SK-N-SH (cell line): Measurements from ENCODE around the gene DSCAM. TPM values are rescaled to one million over a fixed set of nuclear protein-coding genes. Genes with fewer than 3 reads are reported as not detected.
"Not testable (repeated sequence)": the region's sequence is repeated elsewhere in the genome, so short reads cannot be mapped to it uniquely, and the experiment has no call there.

Experiments
- CTCF ChIA-PET: fragments of 300-600, 350-600 bp; formaldehyde crosslinking; extraction: SDS; loops from one replicate; lab custom pipeline; 2021; lab: Yijun Ruan, JAX
- POLR2A ChIA-PET: fragments of 350-600 bp; sonication (Branson Sonifier 250); formaldehyde crosslinking; extraction: SDS; loops from one replicate; lab custom pipeline; 2020; ENCODE audit warnings: antibody characterized with exemption, inconsistent platforms; lab: Yijun Ruan, JAX
- DNase-seq: peaks from one replicate; pipeline ENCODE4 v3.0.0; 2012
- H2AFZ ChIP-seq: fragments of 200-600 bp; sonication (generic); 2 replicates; pipeline ENCODE4 v1.8.1; 2016; ENCODE audit warnings: antibody characterized with exemption, mild to moderate bottlenecking, low read depth
- H3F3A ChIP-seq: fragments of 200-600 bp; sonication (generic); replicated peaks from 2 replicates; pipeline ENCODE3; 2016; ENCODE audit warnings: antibody characterized with exemption, mild to moderate bottlenecking; ENCODE audit not compliant: insufficient read depth
- H3K27ac ChIP-seq, 2 experiments: fragments of 200-500 bp in 1 of 2; fragments of 200-600 bp in 1 of 2; sonication (Bioruptor generic) in 1 of 2; sonication (generic), shearing (Covaris generic) in 1 of 2; 2 replicates each; pipeline versions ENCODE4 v1.5.1 to v1.6.1; 2014 to 2016; ENCODE audit warnings: low read depth in 2 of 2, inconsistent platforms in 1 of 2, low read length in 1 of 2, mild to moderate bottlenecking in 1 of 2, mixed read lengths in 1 of 2
- H3K27me3 ChIP-seq: fragments of 200-600 bp; sonication (generic), shearing (Covaris generic); 2 replicates; pipeline ENCODE4 v1.6.1; 2016; ENCODE audit warnings: mixed run types; ENCODE audit not compliant: insufficient read depth
- H3K36me3 ChIP-seq, 2 experiments: fragments of 200-500 bp in 1 of 2; fragments of 200-600 bp in 1 of 2; sonication (Bioruptor generic) in 1 of 2; sonication (generic) in 1 of 2; replicated peaks in 1 of 2; 2 replicates each; pipeline versions ENCODE3 to v1.5.1; 2014 to 2016; ENCODE audit warnings: low read length in 1 of 2, mild to moderate bottlenecking in 1 of 2; ENCODE audit not compliant: insufficient read depth in 2 of 2, control insufficient read depth in 1 of 2
- H3K4me1 ChIP-seq, 2 experiments: fragments of 200-500 bp in 1 of 2; fragments of 200-600 bp in 1 of 2; sonication (Bioruptor generic) in 1 of 2; sonication (generic), shearing (Covaris generic) in 1 of 2; 2 replicates each; pipeline versions ENCODE4 v1.5.1 to v1.6.1; 2014 to 2016; ENCODE audit warnings: low read depth in 1 of 2, low read length in 1 of 2, mixed run types in 1 of 2; ENCODE audit not compliant: insufficient read depth in 2 of 2, control insufficient read depth in 1 of 2
- H3K4me2 ChIP-seq: fragments of 200-600 bp; sonication (generic), shearing (Covaris generic); 2 replicates; pipeline ENCODE4 v1.6.1; 2017; ENCODE audit warnings: mixed run types
- H3K4me3 ChIP-seq, 2 experiments: fragments of 200-500 bp in 1 of 2; fragments of 200-600 bp in 1 of 2; sonication (Bioruptor generic) in 1 of 2; sonication (generic), shearing (Covaris generic) in 1 of 2; 2 replicates each; pipeline versions ENCODE4 v1.5.1 to v1.8.1; 2014 to 2016; ENCODE audit warnings: low read depth in 2 of 2, inconsistent platforms in 1 of 2, low read length in 1 of 2, mild to moderate bottlenecking in 1 of 2, mixed read lengths in 1 of 2, moderate library complexity in 1 of 2
- H3K79me2 ChIP-seq: fragments of 200-600 bp; sonication (generic); 2 replicates; pipeline ENCODE4 v1.8.1; 2017; ENCODE audit warnings: mild to moderate bottlenecking; ENCODE audit not compliant: insufficient read depth
- H3K9ac ChIP-seq: fragments of 200-600 bp; sonication (generic); 2 replicates; pipeline ENCODE4 v1.6.1; 2017; ENCODE audit warnings: mixed run types
- H3K9me2 ChIP-seq: fragments of 200-600 bp; sonication (generic); 2 replicates; pipeline ENCODE4 v1.6.1; 2017; ENCODE audit warnings: mixed run types
- H3K9me3 ChIP-seq: fragments of 200-600 bp; sonication (generic); 2 replicates; pipeline ENCODE4 v1.6.1; 2017; ENCODE audit warnings: mixed run types, mild to moderate bottlenecking, moderate library complexity
- H4K20me1 ChIP-seq: fragments of 200-600 bp; sonication (generic); 2 replicates; pipeline ENCODE4 v1.6.1; 2017; ENCODE audit warnings: mild to moderate bottlenecking, mixed run types; ENCODE audit not compliant: insufficient read depth
- ELF1 ChIP-seq: IDR thresholded peaks from 2 replicates; pipeline ENCODE4 v1.4.0; 2012
- EP300 ChIP-seq, 2 experiments: IDR thresholded peaks; 2 replicates each; pipeline versions ENCODE4 v1.4.0 to v1.6.1; 2012; ENCODE audit warnings: borderline replicate concordance in 1 of 2, low read depth in 1 of 2, low read length in 1 of 2
- EZH2phosphoT487 ChIP-seq: fragments of 200-600 bp; sonication (generic); IDR thresholded peaks from 2 replicates; pipeline ENCODE4 v1.6.1; 2017; ENCODE audit warnings: low read depth, mixed run types, mild to moderate bottlenecking, antibody characterized with exemption, moderate library complexity, borderline replicate concordance
- FOSL2 ChIP-seq: IDR thresholded peaks from 2 replicates; pipeline ENCODE4 v1.4.0; 2012; ENCODE audit warnings: low read depth, mild to moderate bottlenecking, moderate library complexity, borderline replicate concordance
- FOXJ3 ChIP-seq: sonication (generic); formaldehyde crosslinking; IDR thresholded peaks from 2 replicates; pipeline ENCODE4 v1.5.1; 2020; ENCODE audit warnings: mild to moderate bottlenecking, missing genetic modification reagents
- FOXM1 ChIP-seq: IDR thresholded peaks from 2 replicates; pipeline ENCODE4 v1.4.0; 2012; ENCODE audit warnings: low read depth, mild to moderate bottlenecking
- GABPA ChIP-seq: IDR thresholded peaks from 2 replicates; pipeline ENCODE4 v1.4.0; 2012; ENCODE audit warnings: low read depth, mild to moderate bottlenecking
- JUND ChIP-seq: IDR thresholded peaks from 2 replicates; pipeline ENCODE4 v1.4.0; 2012
- MEF2A ChIP-seq: IDR thresholded peaks from 2 replicates; pipeline ENCODE4 v1.4.0; 2012; ENCODE audit warnings: low read depth, borderline replicate concordance
- MXI1 ChIP-seq: IDR thresholded peaks from 2 replicates; pipeline ENCODE4 v1.6.1; 2012; ENCODE audit warnings: mild to moderate bottlenecking, low read depth, low read length, improper control_type of control experiment
- NFIC ChIP-seq: IDR thresholded peaks from 2 replicates; pipeline ENCODE4 v1.4.0; 2012; ENCODE audit warnings: borderline replicate concordance
- RAD21 ChIP-seq: IDR thresholded peaks from 2 replicates; pipeline ENCODE4 v1.6.1; 2012; ENCODE audit warnings: mild to moderate bottlenecking, low read length
- RFX5 ChIP-seq: IDR thresholded peaks from 2 replicates; pipeline ENCODE4 v1.6.1; 2012; ENCODE audit warnings: mild to moderate bottlenecking, improper control_type of control experiment, low read length
- RXRA ChIP-seq: IDR thresholded peaks from 2 replicates; pipeline ENCODE4 v1.4.0; 2012; ENCODE audit warnings: low read depth, mild to moderate bottlenecking, borderline replicate concordance
- SMC3 ChIP-seq: IDR thresholded peaks from 2 replicates; pipeline ENCODE4 v1.6.1; 2012; ENCODE audit warnings: low read depth, low read length, improper control_type of control experiment
- TCF12 ChIP-seq: IDR thresholded peaks from 2 replicates; pipeline ENCODE4 v1.4.0; 2012
- WGBS: methylation state at CpG from one replicate; pipeline ENCODE4 v1.1.6; 2017; ENCODE audit warnings: low lambda C conversion rate; 5-methylcytosine and 5-hydroxymethylcytosine counted together
- polyA plus RNA-seq, 3 experiments: library from polyadenylated mRNA; depleted of rRNA; stranded (reverse); fragments of >200 nt; gene quantifications; 2 replicates each; pipeline ENCODE4 v1.2.3, GENCODE V29; 2012
- TF ChIP-seq, protein P1 (sequence below): fragments of 200-600 bp; sonication (generic); IDR thresholded peaks from 2 replicates; pipeline ENCODE4 v1.6.1; 2017; ENCODE audit warnings: antibody characterized with exemption, mild to moderate bottlenecking, moderate library complexity
- TF ChIP-seq, protein P2 (sequence below): IDR thresholded peaks from 2 replicates; pipeline ENCODE4 v1.4.0; 2012; ENCODE audit warnings: low read depth, borderline replicate concordance
- TF ChIP-seq, protein P3 (sequence below): IDR thresholded peaks from 2 replicates; pipeline ENCODE4 v1.4.0; 2012; ENCODE audit warnings: low read depth

Gene DSCAM
- polyA plus RNA-seq, 1 of the 3 experiments (the other 2 are of a cell fraction): not detected

DNA sequence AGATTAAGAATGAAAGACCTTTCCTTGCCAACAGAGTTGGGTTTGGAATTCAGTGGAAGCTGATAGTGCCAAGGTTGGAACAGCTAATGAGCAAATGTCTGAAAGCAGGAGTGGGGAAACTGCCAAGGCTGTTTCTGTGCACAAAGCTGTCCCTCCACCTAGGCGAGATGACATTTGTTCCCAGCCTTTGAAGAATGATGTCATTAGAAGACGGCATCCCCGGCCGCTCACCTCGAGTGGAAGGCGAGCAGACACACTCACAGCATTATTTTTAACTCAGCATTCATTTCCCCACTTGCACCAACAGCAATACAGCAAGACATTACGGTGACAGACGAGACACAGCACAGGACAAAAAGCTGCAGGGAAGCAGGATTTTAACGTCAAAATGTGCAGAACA is 515.8 kb downstream of the DSCAM start:
- ChIA-PET CTCF (interaction anchor here (2.4 kb wide), 1 partner anchor 55 kb away, joined by 8 read pairs; no protein-coding TSS in a partner anchor), POLR2A (no interaction called here)
- no peak for TF ChIP-seq TCF12
- TF ChIP-seq EZH2phosphoT487: no peak
- no peak for TF ChIP-seq RFX5
- TF ChIP-seq RAD21: no peak
- no peak for TF ChIP-seq MXI1
- no peak for TF ChIP-seq JUND
- TF ChIP-seq, protein P1, sequence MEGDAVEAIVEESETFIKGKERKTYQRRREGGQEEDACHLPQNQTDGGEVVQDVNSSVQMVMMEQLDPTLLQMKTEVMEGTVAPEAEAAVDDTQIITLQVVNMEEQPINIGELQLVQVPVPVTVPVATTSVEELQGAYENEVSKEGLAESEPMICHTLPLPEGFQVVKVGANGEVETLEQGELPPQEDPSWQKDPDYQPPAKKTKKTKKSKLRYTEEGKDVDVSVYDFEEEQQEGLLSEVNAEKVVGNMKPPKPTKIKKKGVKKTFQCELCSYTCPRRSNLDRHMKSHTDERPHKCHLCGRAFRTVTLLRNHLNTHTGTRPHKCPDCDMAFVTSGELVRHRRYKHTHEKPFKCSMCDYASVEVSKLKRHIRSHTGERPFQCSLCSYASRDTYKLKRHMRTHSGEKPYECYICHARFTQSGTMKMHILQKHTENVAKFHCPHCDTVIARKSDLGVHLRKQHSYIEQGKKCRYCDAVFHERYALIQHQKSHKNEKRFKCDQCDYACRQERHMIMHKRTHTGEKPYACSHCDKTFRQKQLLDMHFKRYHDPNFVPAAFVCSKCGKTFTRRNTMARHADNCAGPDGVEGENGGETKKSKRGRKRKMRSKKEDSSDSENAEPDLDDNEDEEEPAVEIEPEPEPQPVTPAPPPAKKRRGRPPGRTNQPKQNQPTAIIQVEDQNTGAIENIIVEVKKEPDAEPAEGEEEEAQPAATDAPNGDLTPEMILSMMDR: no peak
- TF ChIP-seq SMC3: no peak
- no peak for TF ChIP-seq RXRA
- TF ChIP-seq MEF2A: no peak
- TF ChIP-seq, protein P2, sequence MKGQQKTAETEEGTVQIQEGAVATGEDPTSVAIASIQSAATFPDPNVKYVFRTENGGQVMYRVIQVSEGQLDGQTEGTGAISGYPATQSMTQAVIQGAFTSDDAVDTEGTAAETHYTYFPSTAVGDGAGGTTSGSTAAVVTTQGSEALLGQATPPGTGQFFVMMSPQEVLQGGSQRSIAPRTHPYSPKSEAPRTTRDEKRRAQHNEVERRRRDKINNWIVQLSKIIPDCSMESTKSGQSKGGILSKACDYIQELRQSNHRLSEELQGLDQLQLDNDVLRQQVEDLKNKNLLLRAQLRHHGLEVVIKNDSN: no peak
- no peak for TF ChIP-seq ELF1
- TF ChIP-seq, protein P3, sequence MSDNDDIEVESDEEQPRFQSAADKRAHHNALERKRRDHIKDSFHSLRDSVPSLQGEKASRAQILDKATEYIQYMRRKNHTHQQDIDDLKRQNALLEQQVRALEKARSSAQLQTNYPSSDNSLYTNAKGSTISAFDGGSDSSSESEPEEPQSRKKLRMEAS: no peak
- Histone ChIP-seq H3K27me3 (no peaks in the 10 kb centered on the region), H3K79me2 (no peaks in the 10 kb centered on the region), H4K20me1 (no peaks in the 10 kb centered on the region), H3K36me3 (no peaks in the 10 kb centered on the region), H3K4me2 (no peak overlapping the region), H3K4me3 (no peak overlapping the region), H3K9me2 (no peaks in the 10 kb centered on the region), H2AFZ (no peak overlapping the region), H3K4me1 (peaks cover 0 to 3% of the 10 kb centered on the region in 2 experiments; a peak in 1 of 4 replicates), H3K9ac (no peak overlapping the region), H3F3A (no peaks in the 10 kb centered on the region), H3K27ac (no peak overlapping the region), H3K9me3 (no peaks in the 10 kb centered on the region)
- 18% methylated on average over 9 of the region's 9 CpGs for WGBS
- no peak for DNase-seq

DNA sequence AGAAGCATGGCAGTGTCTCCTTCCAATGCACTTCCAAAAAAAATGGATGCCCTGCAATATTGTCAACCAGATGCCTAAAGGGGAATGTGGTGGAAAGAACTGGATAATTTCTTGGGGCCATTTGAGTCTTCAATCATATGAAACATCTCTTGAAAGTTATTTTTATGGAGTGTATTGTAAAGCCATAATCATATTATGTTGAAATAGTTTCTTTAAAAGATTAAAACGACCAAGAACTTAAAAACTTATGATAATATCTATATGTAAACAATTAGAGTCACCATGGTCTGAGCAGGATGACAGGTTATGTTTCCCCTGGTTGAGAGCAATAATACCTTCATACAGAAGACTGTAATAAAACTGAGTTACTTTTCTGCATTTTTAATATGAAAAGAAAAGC is 522.6 kb downstream of the DSCAM start:
- Histone ChIP-seq H3K27me3 (no peaks in the 10 kb centered on the region), H3K9ac (no peak overlapping the region), H3K4me3 (no peak overlapping the region), H3K4me1 (no peaks in the 10 kb centered on the region), H3K27ac (no peak overlapping the region), H3K9me3 (peaks cover 7% of the 10 kb centered on the region; the same call in 1 of the 2 replicates), H2AFZ (no peak overlapping the region), H3K4me2 (no peak overlapping the region), H4K20me1 (no peaks in the 10 kb centered on the region), H3F3A (no peaks in the 10 kb centered on the region), H3K36me3 (no peaks in the 10 kb centered on the region), H3K9me2 (no peaks in the 10 kb centered on the region), H3K79me2 (no peaks in the 10 kb centered on the region)
- no peak for DNase-seq
- ChIA-PET CTCF (interaction anchor here (1.6 kb wide), 1 partner anchor 62 kb away, joined by 6 read pairs; no protein-coding TSS in a partner anchor), POLR2A (no interaction called here)
- 0% methylated on average over 1 of the region's 1 CpG for WGBS
- no peak for TF ChIP-seq TCF12
- TF ChIP-seq NFIC: no peak
- no peak for TF ChIP-seq FOXM1
- TF ChIP-seq FOSL2: no peak
- no peak for TF ChIP-seq EP300 (IDR thresholded peaks at IDR 0.05; ENCODE audit: borderline replicate concordance in 1 of 2, low read depth in 1 of 2, low read length in 1 of 2)
- no peak for TF ChIP-seq GABPA
- no peak for TF ChIP-seq JUND
- no peak for TF ChIP-seq FOXJ3 (CRISPR knock-in tag)
- no peak for TF ChIP-seq MEF2A

DNA sequence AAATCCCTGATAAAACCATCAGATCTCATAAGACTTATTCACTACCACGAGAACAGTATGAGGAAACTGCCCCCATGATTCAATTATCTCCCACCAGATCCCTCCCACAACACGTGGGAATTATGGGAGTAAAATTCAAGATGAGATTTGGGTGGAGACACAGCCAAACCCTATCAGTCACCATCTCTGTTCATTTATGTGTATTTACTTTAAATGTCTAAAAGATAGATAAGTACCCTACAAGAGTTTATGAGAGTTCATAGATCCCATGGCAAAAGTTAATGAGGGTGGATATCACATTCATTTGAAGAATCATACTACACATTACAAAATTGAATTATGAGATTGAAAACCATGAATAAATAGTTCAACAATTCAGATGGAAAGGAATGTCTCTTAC is 526.2 kb downstream of the DSCAM start:
- DNase-seq, H3K9ac ChIP-seq, H3K4me3 ChIP-seq, H3K4me1 ChIP-seq, CTCF ChIA-PET, H4K20me1 ChIP-seq, H3K27ac ChIP-seq, H3K4me2 ChIP-seq, H3K9me2 ChIP-seq, H3K9me3 ChIP-seq, H3K79me2 ChIP-seq, H3F3A ChIP-seq, H2AFZ ChIP-seq, POLR2A ChIA-PET, H3K27me3 ChIP-seq, H3K36me3 ChIP-seq: not testable (repeated sequence)
- WGBS: 3% methylated on average over 2 of the region's 2 CpGs
